HG03442 (cell line): ENCODE data around the gene ACAD9.

Experiments used
- ATAC-seq: cut with Tn5 transposase; IDR thresholded peaks from one replicate; pipeline ENCODE4 v1.9.1; 2021; ENCODE audit warnings: mild to moderate bottlenecking, moderate library complexity; ENCODE audit not compliant: unreplicated experiment

ACAD9 gene

GRCh38 chr3:128933213-128933921 lies 53.9 kb downstream of the ACAD9 start:
- no peak for ATAC-seq

GRCh38 chr3:128933922-128934253 lies 54.5 kb downstream of the ACAD9 start:
- ATAC-seq = no peak

GRCh38 chr3:128935922-128936321 lies 56.5 kb downstream of the ACAD9 start:
- no peak for ATAC-seq

GRCh38 chr3:128936341-128936740 lies 56.9 kb downstream of the ACAD9 start:
- no peak for ATAC-seq

GRCh38 chr3:128940252-128940651 lies 60.8 kb downstream of the ACAD9 start:
- ATAC-seq = no peak

- ATAC-seq = no peak
Observed at GRCh38 chr3:128942161-128942952, 62.9 kb downstream of the ACAD9 start.

GRCh38 chr3:128945041-128945877 lies 65.8 kb downstream of the ACAD9 start:
- ATAC-seq = no peak

- ATAC-seq = no peak
Observed at GRCh38 chr3:128945878-128946175, 66.4 kb downstream of the ACAD9 start.

- ATAC-seq = no peak
Observed at GRCh38 chr3:128946411-128946810, 67.0 kb downstream of the ACAD9 start.

- no peak for ATAC-seq
Observed at GRCh38 chr3:128949158-128949557, 69.7 kb downstream of the ACAD9 start.

- ATAC-seq = no peak
Observed at GRCh38 chr3:128950223-128950938, 71.0 kb downstream of the ACAD9 start.

GRCh38 chr3:128956440-128956839 lies 77.0 kb downstream of the ACAD9 start:
- no peak for ATAC-seq
